ENCODE data around the gene LSAMP.

Gene LSAMP

DNA sequence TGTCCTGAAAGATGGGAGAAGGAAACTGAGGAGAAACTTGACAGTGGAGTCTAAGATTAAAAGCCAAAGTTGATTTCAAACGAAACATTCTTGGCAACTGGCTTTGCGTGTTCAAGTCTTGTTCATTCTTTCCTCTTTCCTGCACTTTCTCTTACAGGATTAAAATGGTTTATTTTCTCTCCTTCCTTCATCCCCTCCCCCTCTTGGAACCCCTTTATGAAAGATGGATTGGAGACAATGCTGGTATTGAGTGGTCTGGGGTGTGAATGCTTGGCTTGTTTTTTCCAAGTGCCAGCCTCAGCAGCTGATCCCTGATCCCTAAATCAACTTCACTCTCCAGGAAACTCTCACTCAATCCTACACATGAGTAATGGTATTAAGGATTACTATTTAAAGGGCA, 703 bp upstream of the LSAMP start:
- TF ChIP-seq, protein P1, sequence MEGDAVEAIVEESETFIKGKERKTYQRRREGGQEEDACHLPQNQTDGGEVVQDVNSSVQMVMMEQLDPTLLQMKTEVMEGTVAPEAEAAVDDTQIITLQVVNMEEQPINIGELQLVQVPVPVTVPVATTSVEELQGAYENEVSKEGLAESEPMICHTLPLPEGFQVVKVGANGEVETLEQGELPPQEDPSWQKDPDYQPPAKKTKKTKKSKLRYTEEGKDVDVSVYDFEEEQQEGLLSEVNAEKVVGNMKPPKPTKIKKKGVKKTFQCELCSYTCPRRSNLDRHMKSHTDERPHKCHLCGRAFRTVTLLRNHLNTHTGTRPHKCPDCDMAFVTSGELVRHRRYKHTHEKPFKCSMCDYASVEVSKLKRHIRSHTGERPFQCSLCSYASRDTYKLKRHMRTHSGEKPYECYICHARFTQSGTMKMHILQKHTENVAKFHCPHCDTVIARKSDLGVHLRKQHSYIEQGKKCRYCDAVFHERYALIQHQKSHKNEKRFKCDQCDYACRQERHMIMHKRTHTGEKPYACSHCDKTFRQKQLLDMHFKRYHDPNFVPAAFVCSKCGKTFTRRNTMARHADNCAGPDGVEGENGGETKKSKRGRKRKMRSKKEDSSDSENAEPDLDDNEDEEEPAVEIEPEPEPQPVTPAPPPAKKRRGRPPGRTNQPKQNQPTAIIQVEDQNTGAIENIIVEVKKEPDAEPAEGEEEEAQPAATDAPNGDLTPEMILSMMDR (IDR thresholded peaks at IDR 0.05; ENCODE audit: control insufficient read depth, insufficient read depth, low read depth, low read length, missing control alignments): no peak
- no peak for DNase-seq (ENCODE audit: low read depth)

DNA sequence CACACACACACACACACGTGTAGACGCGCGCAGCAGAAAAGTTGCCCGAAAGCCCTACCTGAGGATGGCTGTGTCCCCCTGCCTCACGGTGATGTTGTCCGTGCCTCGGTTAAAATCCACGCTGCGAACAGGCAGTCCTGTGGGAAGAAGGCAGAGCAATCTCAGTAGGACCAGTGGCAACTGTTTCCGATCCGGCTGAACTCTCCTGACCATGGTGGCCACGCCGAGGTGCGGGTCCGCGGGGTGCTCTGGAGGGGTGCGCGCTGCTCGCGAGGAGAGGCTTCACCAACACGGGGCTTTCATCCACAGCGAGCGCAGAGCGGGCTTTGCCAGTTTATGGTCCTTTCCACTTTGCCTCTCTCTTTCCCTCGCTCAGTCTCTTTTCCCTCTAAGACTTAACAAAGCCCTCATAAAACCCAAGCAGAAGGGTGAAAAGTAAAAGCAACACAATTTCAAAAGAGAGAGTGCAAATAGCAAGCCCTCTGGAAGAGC, 422 bp downstream of the LSAMP start:
- DNase-seq (ENCODE audit: low read depth): no peak
- TF ChIP-seq, protein P1 (IDR thresholded peaks at IDR 0.05; ENCODE audit: control insufficient read depth, insufficient read depth, low read depth, low read length, missing control alignments): no peak
- no peak overlapping the region for H3K4me3 ChIP-seq (ENCODE audit: control insufficient read depth, low read depth, low read length)

More for the DNA sequence above, 703 bp upstream of the LSAMP start:
- no peak overlapping the region for H3K4me3 ChIP-seq (ENCODE audit: control insufficient read depth, low read depth, low read length)

DNA sequence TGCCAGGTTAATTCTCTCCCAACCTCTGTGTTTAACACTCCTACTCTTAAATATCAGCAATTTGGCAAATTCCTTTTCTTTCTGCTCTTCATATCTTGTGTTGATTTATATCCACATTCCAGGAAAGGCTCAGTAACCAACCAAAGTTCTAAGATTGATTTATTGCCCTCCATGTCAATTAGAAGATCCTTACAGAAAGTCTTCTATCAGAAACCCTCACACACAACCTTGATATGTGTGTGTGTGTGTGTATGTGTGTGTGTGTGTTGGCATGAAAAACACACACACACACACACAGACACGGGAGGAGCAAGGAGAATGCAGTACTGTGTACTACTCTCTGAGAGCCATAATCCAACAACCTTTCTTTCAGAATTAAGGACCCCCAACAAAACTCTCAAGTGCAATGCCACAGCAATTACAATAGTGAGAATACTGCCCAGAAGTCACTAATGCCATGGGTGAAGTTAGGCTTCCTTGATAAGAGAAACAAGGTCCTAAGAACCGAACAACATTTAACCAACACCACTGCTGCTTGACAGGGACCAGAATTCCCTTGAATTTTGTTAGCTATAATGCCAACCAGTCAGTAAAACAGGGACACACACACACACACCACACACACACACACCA, 1.1 kb downstream of the LSAMP start:
- TF ChIP-seq, protein P1 (IDR thresholded peaks at IDR 0.05; ENCODE audit: control insufficient read depth, insufficient read depth, low read depth, low read length, missing control alignments): no peak
- no peak overlapping the region for H3K4me3 ChIP-seq (ENCODE audit: control insufficient read depth, low read depth, low read length)
- DNase-seq (ENCODE audit: low read depth): no peak

DNA sequence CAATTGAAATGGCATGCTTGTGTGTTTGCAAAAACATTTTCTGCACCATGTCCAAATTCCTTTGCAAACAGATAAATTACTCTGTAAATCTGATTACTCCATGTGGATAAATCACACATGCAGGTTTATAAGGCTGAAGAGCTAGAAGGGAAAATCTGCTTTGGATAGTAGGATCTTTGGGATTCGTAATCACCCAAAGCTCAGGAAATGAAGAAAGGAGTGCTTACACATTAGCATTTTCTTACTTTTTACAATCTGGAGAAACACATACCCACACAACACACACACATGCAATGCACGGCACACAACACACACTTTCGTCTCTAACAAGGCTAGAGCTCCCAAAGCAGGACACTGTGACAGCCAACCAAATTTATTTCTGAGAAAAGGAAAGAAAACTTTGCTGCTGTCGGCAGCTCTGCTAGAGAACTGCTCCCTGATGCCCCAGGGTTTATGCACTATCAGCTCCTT, 2.1 kb downstream of the LSAMP start:
- TF ChIP-seq, protein P1 (IDR thresholded peaks at IDR 0.05; ENCODE audit: control insufficient read depth, insufficient read depth, low read depth, low read length, missing control alignments): no peak
- no peak overlapping the region for H3K4me3 ChIP-seq (ENCODE audit: control insufficient read depth, low read depth, low read length)
- DNase-seq (ENCODE audit: low read depth): no peak

DNA sequence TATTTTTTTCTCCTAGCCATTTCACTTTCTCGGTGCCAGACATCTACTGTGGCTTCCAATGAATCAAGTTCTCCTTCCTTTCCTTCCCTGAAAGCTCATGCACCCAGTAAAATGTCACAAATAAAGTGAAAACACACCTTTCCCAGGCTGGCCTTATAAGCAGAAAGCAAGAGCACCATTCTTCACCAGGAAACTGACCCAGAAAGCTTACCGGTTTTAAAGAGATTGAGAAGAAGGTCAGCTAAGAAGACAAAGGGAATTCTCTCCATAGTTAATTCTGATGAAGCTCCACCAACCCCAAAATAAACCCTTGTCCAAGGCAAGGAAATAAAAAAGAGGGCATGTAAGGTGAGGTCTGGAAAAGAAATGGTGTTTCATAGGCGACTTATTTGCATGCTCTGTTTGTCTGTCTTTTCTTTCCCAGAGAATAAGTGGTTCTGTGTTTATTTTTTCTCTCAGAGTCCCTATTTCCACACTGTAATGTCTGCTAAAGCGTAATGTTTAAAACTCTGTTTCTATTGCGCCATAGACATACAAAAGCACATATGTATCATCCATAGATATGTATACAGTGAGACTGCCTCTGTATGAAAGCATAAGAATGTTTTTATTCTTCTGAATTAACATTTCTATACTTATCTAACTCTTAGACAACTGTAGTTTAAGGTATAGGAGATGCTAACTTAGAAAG, 2.8 kb downstream of the LSAMP start:
- H3K4me3 ChIP-seq (ENCODE audit: control insufficient read depth, low read depth, low read length): no peak overlapping the region
- DNase-seq (ENCODE audit: low read depth): no peak
- TF ChIP-seq, protein P1 (IDR thresholded peaks at IDR 0.05; ENCODE audit: control insufficient read depth, insufficient read depth, low read depth, low read length, missing control alignments): no peak

DNA sequence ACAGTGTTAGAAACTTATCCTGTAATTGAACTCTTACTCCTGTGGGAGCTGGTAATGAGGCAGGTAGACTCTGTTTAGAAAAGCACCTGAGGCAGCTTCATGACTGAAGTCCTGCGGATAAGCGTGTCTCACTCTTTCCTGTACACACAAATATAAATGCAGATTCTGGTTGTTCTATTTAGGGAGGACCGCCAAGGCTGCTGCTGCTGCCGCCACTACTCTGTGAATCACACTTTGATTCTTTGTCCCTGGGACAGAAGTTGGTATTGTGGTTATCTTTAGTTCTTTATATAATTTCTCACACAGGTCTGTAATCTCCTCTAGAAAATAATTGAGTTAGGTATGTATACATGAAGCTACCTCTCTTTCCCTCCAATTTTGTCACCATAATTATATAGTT, 3.6 kb downstream of the LSAMP start:
- DNase-seq (ENCODE audit: low read depth): no peak

More for the DNA sequence above, 3.6 kb downstream of the LSAMP start:
- H3K4me3 ChIP-seq (ENCODE audit: control insufficient read depth, low read depth, low read length): no peak overlapping the region
- TF ChIP-seq, protein P1 (IDR thresholded peaks at IDR 0.05; ENCODE audit: control insufficient read depth, insufficient read depth, low read depth, low read length, missing control alignments): no peak
